Fibroblast of skin of right quadriceps (primary cell): ENCODE data around the gene PAPPA.

Source experiments
- DNase-seq: peaks from one replicate; pipeline ENCODE4 v3.0.0-alpha.2; 2013

PAPPA gene

DNA sequence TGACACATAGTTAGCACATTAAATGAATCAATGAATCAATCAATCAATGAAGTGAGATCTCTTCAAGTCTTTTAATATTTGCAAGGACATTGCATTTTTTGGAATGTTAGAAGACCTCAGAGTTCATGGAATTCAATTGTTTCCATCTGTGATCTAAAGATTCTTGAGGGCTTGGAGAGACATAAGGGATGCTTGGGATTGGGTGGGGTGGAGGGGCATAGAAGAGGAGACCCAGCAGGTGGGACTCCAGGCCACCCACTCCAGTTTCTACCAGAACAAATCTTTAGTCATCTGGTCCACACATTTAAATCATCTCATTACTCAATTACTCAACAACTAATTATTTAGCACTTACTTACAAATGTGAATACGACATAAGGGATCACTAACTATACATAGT is 282.5 kb downstream of the PAPPA start:
- peak; percentile 19 for DNase-seq

DNA sequence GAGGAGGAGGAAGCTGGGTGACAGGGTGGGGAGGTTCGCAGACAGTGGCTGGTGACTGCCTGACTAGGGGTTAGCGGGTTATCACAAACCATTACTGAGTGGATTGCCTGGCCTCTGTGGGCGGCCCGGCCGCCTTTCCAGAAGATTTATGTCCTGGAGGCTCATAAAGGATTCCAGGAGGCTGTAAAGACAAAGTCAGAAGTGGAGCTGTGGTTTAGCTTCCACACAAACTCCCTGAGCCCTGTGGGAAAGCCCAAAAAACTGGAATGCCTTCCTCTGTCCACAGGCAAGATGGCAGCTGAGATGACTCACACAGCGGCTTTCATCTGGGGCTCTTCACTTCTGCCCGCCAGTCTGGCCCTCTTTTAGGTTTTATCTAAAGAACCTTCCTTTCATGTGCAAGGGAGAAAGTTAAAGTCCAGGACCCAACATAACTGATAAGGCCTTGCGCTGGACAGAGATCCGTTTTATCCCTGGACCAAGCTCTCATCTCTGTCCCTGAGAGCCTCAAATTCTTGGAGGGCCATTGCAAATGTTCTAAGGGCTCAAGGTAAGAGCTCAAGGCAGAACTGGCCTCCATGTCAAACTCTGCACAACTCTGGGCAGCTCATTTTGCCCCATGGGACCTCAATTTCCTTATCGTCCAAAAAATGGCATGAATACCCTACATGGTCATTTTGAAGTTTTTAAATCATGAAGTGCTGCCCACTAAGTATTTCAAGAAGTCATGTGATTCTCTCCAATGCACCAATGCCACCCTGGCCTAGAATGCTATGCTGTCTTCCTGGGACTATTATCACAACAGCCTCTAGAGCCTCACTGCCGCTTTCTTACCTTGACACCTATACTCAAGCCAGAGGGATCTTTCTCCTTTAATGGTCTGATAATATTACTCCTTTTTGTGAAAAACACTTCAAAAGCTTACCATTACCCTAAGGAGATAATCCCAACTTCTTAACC is 284.1 kb downstream of the PAPPA start:
- DNase-seq: no peak

DNA sequence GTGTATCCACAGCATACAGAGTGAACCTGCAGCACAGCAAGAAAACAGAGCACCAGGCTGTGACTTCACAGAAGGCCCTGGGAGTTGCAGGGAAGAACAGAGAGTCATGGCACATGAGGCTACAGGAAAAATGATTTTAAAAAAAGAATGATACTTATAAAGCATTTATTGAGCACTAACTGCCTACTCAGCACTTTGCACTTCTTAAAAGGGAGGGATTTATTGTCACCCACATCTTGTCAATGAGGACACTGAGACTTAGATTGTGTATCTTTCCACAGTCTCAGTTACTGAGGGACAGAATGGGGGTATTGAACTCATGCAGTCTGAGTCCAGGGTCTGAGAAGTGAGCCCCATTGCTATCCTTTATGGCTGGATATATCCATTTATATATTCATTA is 288.9 kb downstream of the PAPPA start:
- no peak for DNase-seq

DNA sequence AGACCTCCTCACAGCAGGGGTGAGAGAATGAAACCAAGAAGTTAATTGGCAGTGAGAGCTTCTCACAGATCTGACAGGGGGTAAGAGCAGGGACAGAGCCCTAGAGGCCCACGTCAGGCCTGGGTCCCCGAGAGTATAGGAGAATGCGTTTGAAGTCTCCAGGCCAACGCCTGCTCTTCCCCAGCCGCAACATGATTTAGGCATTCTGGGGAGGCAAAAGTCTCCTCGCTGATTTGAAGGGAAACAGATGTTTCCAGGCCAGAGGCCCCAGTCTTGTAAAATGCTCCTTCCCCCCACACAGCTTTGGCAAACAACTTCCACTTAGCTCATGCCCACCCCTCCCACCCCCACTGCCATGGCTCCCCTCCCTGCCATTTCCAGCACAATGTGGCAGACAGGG is 294.3 kb downstream of the PAPPA start:
- DNase-seq: peak; percentile 63

DNA sequence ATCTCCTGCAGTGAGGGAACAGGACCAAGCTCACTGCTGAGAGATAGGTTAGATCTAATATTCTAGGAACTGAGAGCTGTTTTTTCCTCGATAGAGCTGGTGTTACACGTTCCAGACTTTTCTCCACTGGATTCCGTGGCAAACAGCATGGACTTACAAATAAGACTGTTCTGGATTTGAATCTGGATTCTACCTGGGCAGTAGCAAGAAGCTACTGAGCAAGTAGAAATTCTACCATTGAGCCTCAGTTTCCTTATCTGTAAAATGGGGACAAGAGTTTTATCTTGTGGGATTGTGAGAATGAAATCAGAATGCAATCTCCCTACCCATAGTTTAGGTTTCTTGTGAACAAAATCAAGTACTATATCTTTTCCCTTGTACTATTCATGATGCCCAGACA is 294.8 kb downstream of the PAPPA start:
- no peak for DNase-seq

DNA sequence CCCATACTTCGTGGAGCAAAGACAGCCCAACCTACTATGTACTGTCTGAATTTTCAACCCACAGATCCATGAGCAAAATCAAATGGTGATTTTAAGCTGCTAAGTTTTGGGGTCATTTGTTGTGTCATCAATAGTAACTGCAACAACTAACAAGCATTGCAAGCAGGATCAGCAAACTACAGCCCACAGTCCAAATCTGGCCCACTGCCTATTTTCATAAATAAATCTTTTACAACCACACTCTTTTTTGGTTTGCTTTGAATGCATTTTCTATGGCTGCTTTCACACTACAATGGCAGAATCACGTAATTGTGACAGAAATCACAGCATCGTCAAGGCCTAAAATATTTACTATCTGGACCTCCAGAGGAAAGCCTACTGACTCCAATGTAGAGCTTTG is 296.4 kb downstream of the PAPPA start:
- DNase-seq: no peak

DNA sequence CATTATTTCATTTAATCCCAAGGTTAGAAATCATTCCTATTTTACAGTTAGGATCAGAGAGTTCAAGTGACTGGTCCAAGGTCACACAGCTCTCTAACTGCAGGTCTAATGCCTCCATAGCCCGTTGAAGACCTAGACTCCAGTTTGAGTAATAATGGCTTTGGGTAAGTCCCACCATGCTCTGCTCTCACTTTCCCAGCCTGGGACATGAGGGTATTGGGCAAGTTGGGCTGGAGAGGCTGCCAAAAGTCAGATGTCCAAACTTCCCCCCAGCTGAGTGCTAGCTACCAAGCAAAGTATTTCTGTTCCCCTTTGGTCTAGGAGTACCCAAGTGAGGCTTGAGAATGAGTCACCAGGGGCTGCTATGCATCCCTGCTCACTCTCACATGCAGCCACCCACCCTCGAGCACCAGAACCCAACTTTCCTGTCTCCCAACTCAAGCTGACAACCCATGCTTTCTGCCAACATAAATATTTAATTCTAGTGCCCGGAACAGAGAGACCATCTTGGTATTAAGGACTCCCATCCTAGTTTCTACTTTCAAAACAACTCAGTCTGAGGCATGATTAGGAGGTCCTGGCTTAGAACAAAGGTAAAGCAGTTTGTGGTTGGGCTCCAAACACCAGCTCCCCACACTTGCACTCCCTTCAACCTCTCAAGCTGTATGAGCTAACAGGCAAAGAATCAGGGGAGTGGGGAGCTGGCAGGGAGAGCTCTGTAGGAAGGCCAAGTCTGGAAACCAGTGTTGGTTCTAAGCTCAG is 297.0 kb downstream of the PAPPA start:
- peak; percentile 80 for DNase-seq

DNA sequence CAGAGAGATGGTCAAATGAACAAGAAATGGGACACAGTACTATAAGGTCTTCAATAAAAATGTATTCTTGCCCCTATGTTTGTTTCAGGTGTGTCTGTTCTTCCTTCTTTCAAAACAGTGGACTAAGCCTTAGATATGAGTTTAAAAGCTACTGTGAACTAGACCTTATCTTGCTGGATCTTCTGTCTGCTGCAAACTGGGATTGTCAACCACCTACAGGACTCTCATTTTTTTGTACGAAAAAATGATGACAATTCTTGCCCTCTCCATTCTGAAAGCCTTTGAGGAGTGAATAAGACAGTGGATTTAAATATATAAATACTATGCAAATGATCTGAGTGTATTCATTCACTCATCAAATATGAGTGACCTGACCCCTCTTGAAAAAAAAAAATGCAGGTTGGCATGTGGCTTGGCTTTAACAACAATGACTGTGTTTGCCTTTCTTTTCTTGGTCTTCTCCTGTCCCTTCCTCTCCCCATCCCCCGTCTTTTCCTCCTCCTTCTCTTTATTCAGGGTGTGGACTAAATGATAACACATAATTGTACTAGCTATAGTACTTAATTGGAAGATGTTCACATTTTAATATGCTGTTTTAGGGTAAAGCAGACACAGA is 298.0 kb downstream of the PAPPA start:
- no peak for DNase-seq
